Measurements from ENCODE around the gene CTNND2. TPM values are rescaled to one million over a fixed set of nuclear protein-coding genes. Genes with fewer than 3 reads are reported as not detected.

Gene CTNND2
- total and polyA plus RNA-seq, 4 donors, result 0.05 to 0.50 (median 0.27) TPM

- no peak for TF ChIP-seq ZBTB33 (IDR thresholded peaks at IDR 0.05)
Observed at GRCh38 chr5:11607944-11608483, 296.2 kb downstream of the CTNND2 start (continued).

GRCh38 chr5:11602298-11602697 lies 301.9 kb downstream of the CTNND2 start:
- no peak for DNase-seq (ENCODE audit: low spot score)
- Histone ChIP-seq H3K27me3 (ENCODE audit: control insufficient read depth in 4 of 4, insufficient read depth in 4 of 4, low read length in 3 of 4) (peaks cover 0 to 3% (median 0%) of the 10 kb centered on the region in 4 donors), H3K4me3 (ENCODE audit: low read depth in 1 of 3, low read length in 3 of 3) (no peak overlapping the region), H3K9ac (ENCODE audit: low read depth in 1 of 2, low read length in 2 of 2) (no peak overlapping the region), H3K36me3 (ENCODE audit: control insufficient read depth in 4 of 4, insufficient read depth in 3 of 4, low read depth in 1 of 4, low read length in 3 of 4) (no peaks in the 10 kb centered on the region), H3K27ac (ENCODE audit: low read depth in 1 of 2, low read length in 2 of 2) (no peak overlapping the region), H3K4me1 (ENCODE audit: control insufficient read depth in 4 of 4, insufficient read depth in 4 of 4, low read length in 3 of 4) (no peaks in the 10 kb centered on the region), H3K9me3 (ENCODE audit: control insufficient read depth in 4 of 4, low read length in 3 of 4) (no peaks in the 10 kb centered on the region)
- peak; percentile 16 to 24 for TF ChIP-seq HNF4A (conservative IDR thresholded peaks at IDR 0.05)
- no peak for TF ChIP-seq JUND (IDR thresholded peaks at IDR 0.05)
- no peak for TF ChIP-seq EGR1 (IDR thresholded peaks at IDR 0.05; ENCODE audit: low read depth in 2 of 2)
- TF ChIP-seq RXRA (IDR thresholded peaks at IDR 0.05), result peak in 1 of 2 donors; percentile 9
- WGBS, result 39% methylated on average over 3 of the region's 3 CpGs

- WGBS, result 72% methylated on average over 5 of the region's 5 CpGs
Observed at GRCh38 chr5:11599499-11599898, 304.7 kb downstream of the CTNND2 start.

GRCh38 chr5:11596657-11597071 lies 307.6 kb downstream of the CTNND2 start:
- Histone ChIP-seq H3K4me1 (ENCODE audit: control insufficient read depth in 4 of 4, insufficient read depth in 4 of 4, low read length in 3 of 4) (no peaks in the 10 kb centered on the region), H3K27ac (ENCODE audit: low read depth in 1 of 2, low read length in 2 of 2) (no peak overlapping the region), H3K9ac (ENCODE audit: low read depth in 1 of 2, low read length in 2 of 2) (no peak overlapping the region), H3K27me3 (ENCODE audit: control insufficient read depth in 4 of 4, insufficient read depth in 4 of 4, low read length in 3 of 4) (peaks cover 0 to 3% (median 0%) of the 10 kb centered on the region in 4 donors), H3K9me3 (ENCODE audit: control insufficient read depth in 4 of 4, low read length in 3 of 4) (no peaks in the 10 kb centered on the region), H3K4me3 (ENCODE audit: low read depth in 1 of 3, low read length in 3 of 3) (no peak overlapping the region), H3K36me3 (ENCODE audit: control insufficient read depth in 4 of 4, insufficient read depth in 3 of 4, low read depth in 1 of 4, low read length in 3 of 4) (no peaks in the 10 kb centered on the region)
- no peak for DNase-seq (ENCODE audit: low spot score)
- no peak for TF ChIP-seq SP1 (IDR thresholded peaks at IDR 0.05)
- TF ChIP-seq NR2F2 (IDR thresholded peaks at IDR 0.05), result peak; percentile 42
- 61% methylated on average over 5 of the region's 5 CpGs for WGBS

More at GRCh38 chr5:11599499-11599898, 304.7 kb downstream of the CTNND2 start:
- no peak overlapping the region for H3K27ac ChIP-seq (ENCODE audit: low read depth in 1 of 2, low read length in 2 of 2)
- H3K27me3 ChIP-seq (ENCODE audit: control insufficient read depth in 4 of 4, insufficient read depth in 4 of 4, low read length in 3 of 4), result peaks cover 0 to 3% (median 0%) of the 10 kb centered on the region in 4 donors
- H3K36me3 ChIP-seq (ENCODE audit: control insufficient read depth in 4 of 4, insufficient read depth in 3 of 4, low read depth in 1 of 4, low read length in 3 of 4), result no peaks in the 10 kb centered on the region
- H3K4me1 ChIP-seq (ENCODE audit: control insufficient read depth in 4 of 4, insufficient read depth in 4 of 4, low read length in 3 of 4), result no peaks in the 10 kb centered on the region
- no peak overlapping the region for H3K4me3 ChIP-seq (ENCODE audit: low read depth in 1 of 3, low read length in 3 of 3)
- peak in 1 of 2 donors; percentile 18 for TF ChIP-seq HNF4A (conservative IDR thresholded peaks at IDR 0.05)
- no peak for TF ChIP-seq CTCF (IDR thresholded peaks at IDR 0.05; ENCODE audit: low read depth, low read length, missing input control)
- no peak overlapping the region for H3K9ac ChIP-seq (ENCODE audit: low read depth in 1 of 2, low read length in 2 of 2)
- no peak for DNase-seq (ENCODE audit: low spot score)
- H3K9me3 ChIP-seq (ENCODE audit: control insufficient read depth in 4 of 4, low read length in 3 of 4), result no peaks in the 10 kb centered on the region
